ENCODE measurements around the gene MIF4GD. TPM values are rescaled to one million over a fixed set of nuclear protein-coding genes. Genes with fewer than 3 reads are reported as not detected.

MIF4GD gene
- total and polyA plus RNA-seq, 2 donors (not counting 1 experiment from before 2014, with no cell fraction given), result 6.3 to 10.3 TPM

DNA sequence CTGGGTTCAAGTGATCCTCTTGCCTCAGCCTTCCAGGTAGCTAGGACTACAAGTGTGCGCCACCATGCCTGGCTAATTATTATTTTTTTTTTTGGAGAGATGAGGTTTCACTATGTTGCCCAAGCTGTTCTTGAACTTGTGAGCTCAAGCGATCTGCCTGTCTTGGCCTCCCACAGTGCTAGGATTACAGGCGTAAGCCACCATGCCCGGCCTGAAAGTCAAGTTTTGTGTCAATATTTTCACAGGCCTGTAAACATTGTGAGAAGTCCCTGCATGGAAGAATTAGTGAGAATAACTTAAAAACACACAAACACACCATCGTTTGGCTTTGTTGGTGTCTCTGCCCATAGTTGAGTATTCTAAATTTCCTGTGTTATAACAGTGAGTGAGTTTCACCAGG, 43.3 kb downstream of the MIF4GD start:
- H3K27me3 ChIP-seq (ENCODE audit: control insufficient read depth, insufficient read depth, low read length), result no peaks in the 10 kb centered on the region
- TF ChIP-seq EZH2 (IDR thresholded peaks at IDR 0.05; ENCODE audit: low read length, missing control alignments) (no peak), CTCF (conservative IDR thresholded peaks at IDR 0.05 in 1 of 2, IDR thresholded peaks at IDR 0.05 in 1 of 2; ENCODE audit: low read depth in 1 of 2, low read length in 2 of 2) (no peak)
- no peaks in the 10 kb centered on the region for H4K20me1 ChIP-seq (ENCODE audit: control insufficient read depth, extremely low read depth, insufficient read depth, low read length)
- no peaks in the 10 kb centered on the region for H3K9me3 ChIP-seq (ENCODE audit: control insufficient read depth, insufficient read depth, low read depth, low read length)
- no peaks in the 10 kb centered on the region for H3K79me2 ChIP-seq (ENCODE audit: control insufficient read depth, insufficient read depth, low read length)
- H3K36me3 ChIP-seq (ENCODE audit: control insufficient read depth, insufficient read depth, low read length), result peaks cover 32% of the 10 kb centered on the region
- no peak overlapping the region for H3K27ac ChIP-seq (ENCODE audit: insufficient read depth, low read length)
- H2AFZ ChIP-seq (ENCODE audit: low read length), result no peak overlapping the region
- H3K9ac ChIP-seq (ENCODE audit: insufficient read depth, low read length), result no peak overlapping the region
- no peaks in the 10 kb centered on the region for H3K4me1 ChIP-seq (ENCODE audit: control insufficient read depth, extremely low read depth, insufficient read depth, low read length)
- DNase-seq (ENCODE audit: low read depth in 2 of 2), result no peak
- no peak overlapping the region for H3K4me3 ChIP-seq (replicated peaks in 1 of 4; ENCODE audit: control extremely low read depth in 1 of 4, insufficient read depth in 1 of 4, low read depth in 3 of 4, low read length in 4 of 4)
- no peak overlapping the region for H3K4me2 ChIP-seq (ENCODE audit: extremely low read depth, insufficient read depth, low read length)

GRCh38 chr17:75225016-75225415, 46.0 kb downstream of the MIF4GD start:
- no peaks in the 10 kb centered on the region for H3K79me2 ChIP-seq (ENCODE audit: control insufficient read depth, insufficient read depth, low read length)
- no peak overlapping the region for H3K9ac ChIP-seq (ENCODE audit: insufficient read depth, low read length)
- no peak for DNase-seq (ENCODE audit: low read depth in 2 of 2)
- no peaks in the 10 kb centered on the region for H4K20me1 ChIP-seq (ENCODE audit: control insufficient read depth, extremely low read depth, insufficient read depth, low read length)
- no peak overlapping the region for H3K4me2 ChIP-seq (ENCODE audit: extremely low read depth, insufficient read depth, low read length)
- TF ChIP-seq EZH2 (IDR thresholded peaks at IDR 0.05; ENCODE audit: low read length, missing control alignments), result no peak
- no peak for TF ChIP-seq CTCF (conservative IDR thresholded peaks at IDR 0.05 in 1 of 2, IDR thresholded peaks at IDR 0.05 in 1 of 2; ENCODE audit: low read depth in 1 of 2, low read length in 2 of 2)
- no peak overlapping the region for H3K27ac ChIP-seq (ENCODE audit: insufficient read depth, low read length)
- no peak overlapping the region for H3K4me3 ChIP-seq (replicated peaks in 1 of 4; ENCODE audit: control extremely low read depth in 1 of 4, insufficient read depth in 1 of 4, low read depth in 3 of 4, low read length in 4 of 4)
- no peaks in the 10 kb centered on the region for H3K27me3 ChIP-seq (ENCODE audit: control insufficient read depth, insufficient read depth, low read length)
- no peaks in the 10 kb centered on the region for H3K4me1 ChIP-seq (ENCODE audit: control insufficient read depth, extremely low read depth, insufficient read depth, low read length)
- H3K36me3 ChIP-seq (ENCODE audit: control insufficient read depth, insufficient read depth, low read length), result peaks cover 18% of the 10 kb centered on the region
- no peak overlapping the region for H2AFZ ChIP-seq (ENCODE audit: low read length)
- H3K9me3 ChIP-seq (ENCODE audit: control insufficient read depth, insufficient read depth, low read depth, low read length), result no peaks in the 10 kb centered on the region

DNA sequence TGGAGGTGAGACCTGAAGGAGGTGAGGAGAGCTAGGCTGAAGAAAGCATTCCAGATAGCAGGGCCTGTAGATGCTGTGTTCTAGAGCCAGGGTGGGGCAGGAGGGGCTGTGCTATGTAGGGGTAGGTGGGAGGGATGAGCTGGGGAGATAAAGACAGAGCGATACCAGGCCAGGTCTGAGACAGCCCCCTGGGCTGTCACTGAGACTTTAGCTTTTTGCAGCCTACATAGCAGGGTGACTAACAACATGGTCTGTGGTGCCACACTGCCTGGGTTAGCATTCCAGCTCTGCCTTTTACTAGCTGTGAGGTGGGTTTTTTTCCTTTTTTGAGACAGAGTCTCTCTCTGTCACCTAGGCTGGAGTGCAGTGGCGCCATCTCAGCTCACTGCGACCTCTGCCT, 51.2 kb downstream of the MIF4GD start:
- no peaks in the 10 kb centered on the region for H4K20me1 ChIP-seq (ENCODE audit: control insufficient read depth, extremely low read depth, insufficient read depth, low read length)
- H3K4me3 ChIP-seq (replicated peaks in 1 of 4; ENCODE audit: control extremely low read depth in 1 of 4, insufficient read depth in 1 of 4, low read depth in 3 of 4, low read length in 4 of 4), result no peak overlapping the region
- no peaks in the 10 kb centered on the region for H3K79me2 ChIP-seq (ENCODE audit: control insufficient read depth, insufficient read depth, low read length)
- H3K36me3 ChIP-seq (ENCODE audit: control insufficient read depth, insufficient read depth, low read length), result peaks cover 8% of the 10 kb centered on the region
- no peak overlapping the region for H3K9ac ChIP-seq (ENCODE audit: insufficient read depth, low read length)
- no peak overlapping the region for H2AFZ ChIP-seq (ENCODE audit: low read length)
- no peaks in the 10 kb centered on the region for H3K9me3 ChIP-seq (ENCODE audit: control insufficient read depth, insufficient read depth, low read depth, low read length)
- no peaks in the 10 kb centered on the region for H3K27me3 ChIP-seq (ENCODE audit: control insufficient read depth, insufficient read depth, low read length)
- H3K4me1 ChIP-seq (ENCODE audit: control insufficient read depth, extremely low read depth, insufficient read depth, low read length), result no peaks in the 10 kb centered on the region
- TF ChIP-seq EZH2 (IDR thresholded peaks at IDR 0.05; ENCODE audit: low read length, missing control alignments), result no peak
- no peak for TF ChIP-seq CTCF (conservative IDR thresholded peaks at IDR 0.05 in 1 of 2, IDR thresholded peaks at IDR 0.05 in 1 of 2; ENCODE audit: low read depth in 1 of 2, low read length in 2 of 2)
- H3K27ac ChIP-seq (ENCODE audit: insufficient read depth, low read length), result no peak overlapping the region
- no peak for DNase-seq (ENCODE audit: low read depth in 2 of 2)
- H3K4me2 ChIP-seq (ENCODE audit: extremely low read depth, insufficient read depth, low read length), result no peak overlapping the region

All from fibroblast of lung (primary cell).